CD4-positive, alpha-beta T cell treated with Interleukin-17A for 4 hours (primary cell): Measurements from ENCODE around the gene STIM1.

ENCODE experiments used
- DNase-seq: peaks from one replicate; pipeline ENCODE4 v3.0.0-alpha.2; 2020; ENCODE audit warnings: mixed read lengths

The STIM1 gene

GRCh38 chr11:3922056-3922455, 66.6 kb downstream of the STIM1 start:
- DNase-seq: no peak

DNA sequence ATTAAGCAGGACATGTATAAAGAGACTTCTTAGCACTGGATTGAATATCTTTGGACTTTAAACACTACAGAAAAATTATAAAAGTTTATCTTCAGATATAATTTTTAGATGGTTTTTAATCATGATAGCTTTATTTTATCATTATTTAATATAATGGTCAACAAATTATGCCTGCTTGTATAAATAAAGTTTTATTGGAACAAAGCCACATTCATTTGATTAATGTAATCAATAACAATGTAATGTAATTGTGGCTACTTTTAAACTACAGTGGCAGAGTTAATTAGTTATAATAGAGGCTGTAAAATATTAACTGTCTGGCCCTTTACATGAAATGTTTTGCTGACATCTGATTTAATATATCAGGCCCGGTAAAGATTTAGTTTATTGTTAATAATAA, 70.0 kb downstream of the STIM1 start:
- no peak for DNase-seq

GRCh38 chr11:3926458-3927095, 71.1 kb downstream of the STIM1 start:
- no peak for DNase-seq

- DNase-seq: no peak
These were observed 71.8 kb downstream of the STIM1 start for GRCh38 chr11:3927129-3927796.

- DNase-seq: no peak
These were observed 73.8 kb downstream of the STIM1 start for GRCh38 chr11:3929232-3929631.

DNA sequence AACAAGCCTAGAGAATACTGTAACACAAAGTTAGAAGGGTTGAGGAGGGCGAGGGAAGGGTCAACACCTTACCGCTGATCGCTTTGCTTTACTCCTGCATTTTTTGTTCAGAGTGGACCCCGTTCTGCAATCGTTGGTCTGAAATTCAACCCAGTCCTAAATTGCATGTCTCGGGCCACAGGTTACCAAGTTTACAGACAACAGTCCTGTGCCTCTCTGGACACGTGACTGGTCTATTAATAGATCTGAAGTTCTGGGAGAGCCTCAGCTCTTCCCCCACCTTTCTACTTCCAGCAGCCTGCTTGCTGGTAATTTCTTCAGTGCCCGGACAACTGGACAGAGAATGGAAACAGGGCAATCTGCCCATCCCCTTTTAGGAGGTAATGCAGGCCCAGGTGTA, 74.2 kb downstream of the STIM1 start:
- DNase-seq: no peak

DNA sequence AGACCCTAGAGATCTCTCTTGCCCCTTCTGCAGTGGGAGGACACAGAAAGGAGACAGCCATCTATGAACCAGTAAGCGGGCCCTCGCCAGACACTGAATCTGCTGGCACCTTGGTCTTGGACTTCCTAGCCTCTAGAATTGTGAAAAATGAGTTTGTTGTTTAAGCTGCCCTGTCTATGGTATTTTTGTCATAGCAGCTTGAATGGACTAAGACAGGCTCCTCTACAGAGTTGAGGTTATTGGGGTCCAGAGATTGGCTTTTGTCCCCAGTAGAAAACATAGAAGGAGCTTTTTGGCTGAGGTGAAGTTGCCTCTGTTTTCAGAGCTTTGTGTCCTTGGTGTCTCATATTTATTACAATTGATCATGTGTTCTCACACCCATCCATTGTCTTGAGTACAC, 77.2 kb downstream of the STIM1 start:
- no peak for DNase-seq

GRCh38 chr11:3933165-3933628, 77.7 kb downstream of the STIM1 start:
- DNase-seq: no peak

GRCh38 chr11:3934658-3935057, 79.2 kb downstream of the STIM1 start:
- DNase-seq: no peak

- DNase-seq: no peak
These were observed 81.1 kb downstream of the STIM1 start for GRCh38 chr11:3936517-3936916.

- no peak for DNase-seq
These were observed 83.7 kb downstream of the STIM1 start for GRCh38 chr11:3939211-3939610.

GRCh38 chr11:3939651-3940190, 84.3 kb downstream of the STIM1 start:
- DNase-seq: no peak

DNA sequence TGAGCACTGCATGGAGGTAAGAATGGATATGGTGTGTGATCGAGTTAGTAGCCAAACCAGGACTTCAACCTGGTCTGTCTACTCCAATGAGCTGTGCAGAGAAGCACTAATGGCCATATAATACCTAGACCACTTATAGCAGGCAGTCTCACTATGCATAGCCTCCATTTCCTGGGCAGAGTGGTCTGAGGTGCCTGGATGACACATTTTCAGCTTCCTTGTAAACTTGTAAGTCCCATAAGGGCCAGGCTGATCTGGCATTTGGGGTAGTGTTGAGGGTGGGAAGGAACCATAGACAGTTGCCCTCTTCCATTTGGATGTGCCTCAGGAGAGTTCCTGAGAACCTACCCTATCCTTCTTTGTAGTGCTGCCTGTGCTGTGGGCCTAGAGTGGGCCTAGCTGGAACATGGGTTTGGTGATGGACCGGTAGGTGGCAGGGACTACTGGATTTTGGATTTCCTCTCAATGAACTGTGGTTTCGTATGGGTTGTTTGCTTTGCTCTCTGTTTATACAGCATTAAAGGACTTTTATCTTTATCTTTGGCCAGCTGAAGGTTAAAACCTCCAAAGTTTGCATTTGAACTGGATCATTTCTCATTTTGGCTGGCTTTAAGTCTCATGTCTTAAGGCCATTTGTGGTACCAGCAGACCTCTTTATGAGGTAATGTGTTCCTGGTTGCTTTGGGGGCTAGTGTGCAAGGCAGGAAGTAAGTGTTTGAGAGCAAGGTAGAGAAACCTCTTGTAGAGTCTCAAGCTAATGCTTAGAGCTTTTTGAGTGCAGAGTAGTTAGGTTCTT, 86.9 kb downstream of the STIM1 start:
- DNase-seq: peak; percentile 43

DNA sequence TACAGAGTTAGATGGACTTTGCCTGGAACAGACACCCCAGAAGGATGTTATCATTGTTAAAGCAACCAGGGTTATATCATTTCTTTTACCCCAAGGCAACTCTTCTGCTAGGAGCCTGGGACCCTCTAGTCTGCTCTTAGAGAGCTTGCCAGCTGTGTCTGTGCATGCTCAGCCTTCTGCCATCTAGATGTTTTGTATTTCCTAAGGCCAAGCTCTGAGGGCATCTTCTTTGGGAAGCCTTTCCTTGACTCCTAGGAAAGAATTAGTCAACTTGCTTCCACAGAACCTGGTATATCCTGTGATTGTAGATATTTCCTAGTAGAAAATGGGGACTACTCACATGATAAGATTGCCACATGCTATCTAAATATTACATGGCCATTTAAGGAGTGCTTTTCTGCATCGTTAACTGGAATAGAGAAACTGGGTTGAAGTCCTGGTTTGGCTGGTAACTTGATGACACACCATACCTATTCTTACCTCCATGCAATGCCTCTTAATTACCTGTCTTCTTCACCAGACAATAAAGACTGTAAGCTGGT, 87.6 kb downstream of the STIM1 start:
- DNase-seq: no peak

- no peak for DNase-seq
These were observed 88.7 kb downstream of the STIM1 start for GRCh38 chr11:3944198-3944597.

DNA sequence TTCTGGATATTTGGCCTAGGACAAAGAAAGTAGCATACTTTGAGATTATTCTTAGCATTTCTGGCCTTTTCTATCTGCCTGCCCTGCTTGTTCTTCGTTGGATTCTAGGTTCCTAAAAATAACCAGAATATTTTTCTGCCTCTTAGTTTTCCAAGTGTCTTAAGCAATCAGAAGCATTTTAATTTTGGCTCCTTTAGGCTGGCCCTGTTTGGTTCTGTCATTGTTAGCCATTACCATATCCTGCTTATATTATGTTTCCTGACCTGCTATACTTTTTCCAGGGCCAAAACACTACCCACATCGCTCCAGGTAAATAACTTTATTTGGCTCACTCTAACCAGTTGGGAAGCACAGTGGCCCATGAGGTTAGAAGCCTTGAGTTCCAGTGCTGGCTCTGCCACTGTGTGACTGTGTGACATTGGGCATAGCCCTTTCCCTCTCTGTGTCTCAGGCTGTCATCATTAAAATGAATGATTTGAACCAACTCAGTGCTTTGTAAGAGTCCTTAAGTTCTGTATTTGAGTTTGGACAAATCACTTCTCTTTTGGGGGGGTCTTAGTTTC, 91.1 kb downstream of the STIM1 start:
- no peak for DNase-seq

GRCh38 chr11:3947061-3947460, 91.6 kb downstream of the STIM1 start:
- peak; percentile 64 for DNase-seq

- peak; percentile 38 for DNase-seq
These were observed 93.7 kb downstream of the STIM1 start for GRCh38 chr11:3949125-3949524.

- peak; percentile 21 for DNase-seq
These were observed 95.7 kb downstream of the STIM1 start for GRCh38 chr11:3950996-3951660.

GRCh38 chr11:3952715-3953114, 97.3 kb downstream of the STIM1 start:
- no peak for DNase-seq

DNA sequence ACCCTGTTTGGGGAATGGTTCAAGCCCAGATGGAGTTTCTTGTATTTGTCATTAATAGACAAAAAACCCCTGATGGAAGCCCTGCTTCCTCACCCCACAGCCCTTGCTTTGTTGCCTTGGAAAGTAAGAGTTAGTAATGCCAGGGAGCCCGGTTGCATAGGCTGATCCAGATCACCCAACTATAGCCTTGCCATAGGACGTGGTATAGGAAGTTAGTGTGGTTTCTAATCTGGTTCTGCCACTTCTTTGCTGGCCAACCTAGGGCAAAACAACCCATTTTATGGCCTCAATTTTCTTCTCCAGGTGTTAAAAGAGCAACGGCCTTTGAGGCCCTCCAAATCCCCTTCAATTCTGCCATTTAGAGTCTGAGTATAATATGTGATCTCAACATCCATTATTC, 97.9 kb downstream of the STIM1 start:
- no peak for DNase-seq
